Measurements from ENCODE around the gene ALK.

ALK gene

DNA sequence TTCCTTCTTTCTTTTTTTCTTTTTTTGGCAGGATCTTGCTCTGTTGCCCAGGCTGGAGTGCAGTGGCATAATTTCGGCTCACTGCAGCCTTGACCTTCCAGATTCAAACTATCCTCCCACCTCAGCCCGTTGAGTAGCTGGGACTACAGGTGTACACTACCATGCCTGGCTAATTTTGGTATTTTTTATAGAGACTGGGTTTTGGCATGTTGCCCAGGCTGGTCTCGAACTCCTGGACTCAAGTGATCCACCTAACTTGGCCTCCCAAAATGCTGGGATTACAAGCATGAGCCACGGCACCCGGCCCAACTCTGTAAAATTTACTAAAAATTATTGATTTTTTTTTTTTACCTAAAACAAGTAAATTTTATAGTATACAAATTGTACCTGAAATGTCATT is 360.8 kb downstream of the ALK start:
- DNase-seq, result no peak
- TF ChIP-seq POLR2A (IDR thresholded peaks at IDR 0.05; ENCODE audit: low read length), result no peak
- TF ChIP-seq GATA1 (IDR thresholded peaks at IDR 0.05; ENCODE audit: low read depth, low read length), result no peak

DNA sequence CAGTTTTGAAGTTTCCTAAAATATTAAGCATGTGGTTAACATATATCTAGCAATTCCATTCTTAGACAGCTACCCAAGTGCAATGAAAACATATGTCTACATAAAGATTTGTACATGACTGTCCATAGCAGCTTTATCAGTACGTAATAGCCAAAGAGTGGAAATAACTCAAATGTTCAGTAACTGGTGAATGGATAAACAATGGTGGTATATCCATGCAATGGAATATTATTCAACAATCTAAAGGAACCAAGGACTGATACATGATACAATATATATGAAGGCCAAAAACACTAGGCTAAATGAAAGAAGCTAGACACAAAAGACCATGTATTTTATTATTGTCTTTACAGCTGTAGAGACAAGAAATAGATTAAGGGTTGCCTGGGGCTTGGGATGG is 361.4 kb downstream of the ALK start:
- TF ChIP-seq GATA1 (IDR thresholded peaks at IDR 0.05; ENCODE audit: low read depth, low read length), result no peak
- no peak for TF ChIP-seq POLR2A (IDR thresholded peaks at IDR 0.05; ENCODE audit: low read length)
- DNase-seq, result no peak

DNA sequence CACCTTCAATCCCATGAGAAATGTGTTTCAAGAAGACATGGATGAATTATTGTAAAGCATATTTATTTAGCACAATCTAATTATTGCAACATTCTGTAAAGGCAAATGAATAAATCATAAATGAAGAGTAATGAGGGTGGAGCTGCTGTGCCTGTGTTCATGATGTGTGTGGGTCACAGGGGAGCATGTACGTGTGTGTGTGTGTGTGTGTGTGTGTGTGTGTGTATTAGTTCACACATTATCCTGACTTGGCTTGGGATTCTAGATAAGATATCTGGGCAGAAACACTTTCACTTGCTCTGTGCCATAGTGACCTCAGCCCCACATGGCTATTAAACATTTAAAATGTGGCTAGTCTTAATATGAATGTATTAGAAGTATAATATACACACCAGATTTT is 361.8 kb downstream of the ALK start:
- TF ChIP-seq GATA1 (IDR thresholded peaks at IDR 0.05; ENCODE audit: low read depth, low read length) (no peak), POLR2A (IDR thresholded peaks at IDR 0.05; ENCODE audit: low read length) (no peak)
- DNase-seq, result no peak

DNA sequence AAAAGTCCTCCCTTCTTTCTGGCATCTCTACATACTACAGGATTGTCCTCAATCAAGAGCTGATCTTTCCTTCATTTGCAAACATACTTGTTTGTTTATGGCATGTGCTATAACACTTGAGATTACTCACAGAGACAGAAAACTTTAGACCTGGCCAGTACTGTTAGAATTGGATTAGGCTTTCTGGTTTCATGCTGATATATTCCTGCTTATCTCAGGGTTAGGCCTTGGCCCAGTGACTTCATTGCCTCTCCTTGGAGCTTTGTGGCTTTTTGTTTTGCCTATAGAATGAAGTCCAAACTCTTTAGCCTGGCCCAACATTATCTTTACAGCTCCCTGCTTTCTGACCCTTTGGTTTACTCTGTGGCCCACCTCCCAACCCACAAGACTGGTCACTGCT is 363.3 kb downstream of the ALK start:
- DNase-seq, result no peak
- TF ChIP-seq POLR2A (IDR thresholded peaks at IDR 0.05; ENCODE audit: low read length), result no peak
- TF ChIP-seq GATA1 (IDR thresholded peaks at IDR 0.05; ENCODE audit: low read depth, low read length), result no peak

DNA sequence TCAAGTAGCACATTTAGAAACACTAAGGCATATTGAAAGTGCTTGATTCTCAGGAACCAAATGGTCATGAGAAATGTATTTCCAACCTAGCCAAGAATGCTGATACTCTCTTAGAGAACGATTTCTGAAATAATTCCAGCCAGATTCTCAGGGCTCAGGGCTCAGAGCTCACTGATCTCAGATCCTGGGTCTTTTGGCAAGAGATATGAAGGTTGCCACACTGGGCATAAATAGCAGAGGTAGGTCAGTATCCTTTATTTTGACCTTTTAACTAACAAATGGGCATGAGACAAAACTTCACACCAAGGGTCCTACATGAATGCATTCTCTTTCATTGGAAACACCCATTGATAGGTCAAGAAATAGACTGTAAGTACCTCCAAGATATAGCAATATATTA is 364.1 kb downstream of the ALK start:
- no peak for TF ChIP-seq POLR2A (IDR thresholded peaks at IDR 0.05; ENCODE audit: low read length)
- TF ChIP-seq GATA1 (IDR thresholded peaks at IDR 0.05; ENCODE audit: low read depth, low read length), result no peak
- no peak for DNase-seq

DNA sequence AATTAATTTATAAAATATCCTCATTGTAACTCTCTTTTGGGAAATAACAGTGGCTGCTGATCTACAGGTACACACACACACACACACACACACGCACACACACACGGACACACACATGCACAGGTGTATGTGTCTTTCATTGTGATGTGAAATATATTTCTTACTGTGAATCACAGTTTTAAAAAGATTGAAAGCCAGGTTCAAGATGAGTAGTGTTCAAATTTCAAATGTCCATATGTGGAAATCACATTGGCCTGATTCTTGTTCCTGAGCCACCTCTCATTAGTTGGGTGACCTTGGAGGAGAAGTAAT is 372.4 kb downstream of the ALK start:
- TF ChIP-seq POLR2A (IDR thresholded peaks at IDR 0.05; ENCODE audit: low read length) (no peak), GATA1 (IDR thresholded peaks at IDR 0.05; ENCODE audit: low read depth, low read length) (no peak)
- DNase-seq, result no peak

DNA sequence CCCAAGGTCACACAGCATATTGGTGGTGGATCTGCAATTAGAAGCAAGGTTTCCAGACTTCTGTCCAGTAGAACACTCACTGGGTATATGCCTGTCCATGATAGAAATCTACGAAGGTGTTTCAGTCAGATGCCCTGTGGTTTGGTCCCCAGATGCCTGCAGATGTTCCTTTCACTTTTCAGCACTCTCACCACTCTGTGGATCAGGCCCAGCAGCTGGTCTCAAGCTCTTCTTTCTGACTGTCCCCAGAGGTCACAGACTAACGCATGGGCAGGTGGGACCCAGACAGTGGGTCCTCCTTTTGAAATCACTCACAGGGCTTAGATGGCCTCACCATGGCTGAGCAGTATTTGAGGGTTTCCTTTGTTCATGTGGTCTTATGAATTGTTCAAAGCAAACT is 376.5 kb downstream of the ALK start:
- no peak for DNase-seq
- TF ChIP-seq POLR2A (IDR thresholded peaks at IDR 0.05; ENCODE audit: low read length), result no peak
- no peak for TF ChIP-seq GATA1 (IDR thresholded peaks at IDR 0.05; ENCODE audit: low read depth, low read length)

DNA sequence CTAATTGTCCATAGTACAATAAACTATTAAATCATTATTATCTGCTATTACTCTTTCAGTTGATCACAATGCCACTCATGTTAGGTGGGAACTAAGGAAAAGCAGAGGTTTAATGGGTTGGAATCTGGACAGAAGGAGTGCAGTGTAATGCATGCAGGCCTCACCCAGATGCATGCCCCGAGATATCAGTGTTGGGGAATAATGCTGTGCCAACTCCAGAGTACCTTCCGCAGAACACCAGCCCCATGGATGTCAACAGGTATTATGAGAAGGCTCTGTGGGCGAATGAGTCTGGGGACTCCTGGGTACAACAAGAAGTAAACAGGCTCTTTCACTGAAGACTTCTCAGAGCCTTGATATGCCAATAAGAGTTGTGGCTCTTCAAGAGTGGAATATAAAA is 377.4 kb downstream of the ALK start:
- TF ChIP-seq GATA1 (IDR thresholded peaks at IDR 0.05; ENCODE audit: low read depth, low read length) (no peak), POLR2A (IDR thresholded peaks at IDR 0.05; ENCODE audit: low read length) (no peak)
- DNase-seq, result no peak

DNA sequence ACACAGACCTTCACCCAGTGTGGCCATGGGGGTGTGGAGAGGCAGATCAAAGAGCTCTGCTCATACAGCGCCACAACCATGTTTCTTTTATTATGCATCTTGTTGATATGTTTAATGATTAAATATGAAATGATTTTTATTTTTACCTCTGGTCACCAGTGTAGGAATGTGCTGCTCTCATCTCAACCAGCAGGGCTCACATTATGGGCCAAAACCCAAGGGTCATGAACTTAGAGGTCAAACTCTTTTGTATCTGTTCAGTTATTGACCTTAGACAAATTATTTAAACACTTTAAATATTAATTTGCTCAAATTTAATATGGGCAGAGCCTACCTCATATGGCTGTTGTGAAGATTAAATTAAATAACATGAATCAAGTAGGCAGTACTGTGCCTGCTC is 386.2 kb downstream of the ALK start:
- no peak for DNase-seq
- no peak for TF ChIP-seq GATA1 (IDR thresholded peaks at IDR 0.05; ENCODE audit: low read depth, low read length)
- TF ChIP-seq POLR2A (IDR thresholded peaks at IDR 0.05; ENCODE audit: low read length), result no peak

DNA sequence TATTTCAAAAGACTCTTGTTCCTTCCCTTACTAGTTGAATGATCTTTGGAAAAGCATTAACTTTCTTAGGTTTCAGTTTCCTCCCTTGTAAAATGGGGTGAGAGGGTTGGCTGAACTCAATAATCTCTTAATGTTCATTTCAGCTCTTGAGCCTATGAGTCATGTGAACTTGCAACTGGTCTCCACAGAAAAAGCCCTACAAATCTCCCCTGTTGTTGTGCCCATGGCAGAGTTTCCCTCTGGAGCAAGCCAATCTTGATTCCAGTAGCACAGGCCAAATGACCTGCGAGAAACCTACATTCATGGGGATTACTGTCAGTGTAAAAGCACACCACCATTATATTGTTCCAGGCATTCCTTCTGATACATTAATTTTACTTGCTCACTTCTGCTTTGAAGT is 388.9 kb downstream of the ALK start:
- DNase-seq, result no peak
- TF ChIP-seq POLR2A (IDR thresholded peaks at IDR 0.05; ENCODE audit: low read length), result no peak
- no peak for TF ChIP-seq GATA1 (IDR thresholded peaks at IDR 0.05; ENCODE audit: low read depth, low read length)

DNA sequence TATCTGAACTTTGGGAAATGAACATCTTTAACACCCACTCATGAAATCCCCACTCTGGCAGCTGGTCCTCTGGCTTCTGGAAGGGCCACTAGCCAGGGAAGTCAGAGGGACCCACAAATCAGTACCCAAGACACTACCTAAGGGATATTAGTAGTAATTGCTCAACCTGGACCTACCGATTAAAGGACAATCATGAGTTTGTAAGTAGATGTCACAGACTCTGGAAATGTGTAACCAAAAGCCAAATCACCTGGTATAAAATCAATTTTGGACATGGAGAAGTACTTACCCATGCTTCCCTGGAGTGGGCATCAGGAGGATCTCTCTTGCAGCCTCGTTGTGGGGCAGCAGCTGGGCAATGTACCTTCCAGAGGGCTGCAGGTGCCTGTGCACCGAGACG is 389.8 kb downstream of the ALK start:
- no peak for DNase-seq
- TF ChIP-seq POLR2A (IDR thresholded peaks at IDR 0.05; ENCODE audit: low read length) (no peak), GATA1 (IDR thresholded peaks at IDR 0.05; ENCODE audit: low read depth, low read length) (no peak)

DNA sequence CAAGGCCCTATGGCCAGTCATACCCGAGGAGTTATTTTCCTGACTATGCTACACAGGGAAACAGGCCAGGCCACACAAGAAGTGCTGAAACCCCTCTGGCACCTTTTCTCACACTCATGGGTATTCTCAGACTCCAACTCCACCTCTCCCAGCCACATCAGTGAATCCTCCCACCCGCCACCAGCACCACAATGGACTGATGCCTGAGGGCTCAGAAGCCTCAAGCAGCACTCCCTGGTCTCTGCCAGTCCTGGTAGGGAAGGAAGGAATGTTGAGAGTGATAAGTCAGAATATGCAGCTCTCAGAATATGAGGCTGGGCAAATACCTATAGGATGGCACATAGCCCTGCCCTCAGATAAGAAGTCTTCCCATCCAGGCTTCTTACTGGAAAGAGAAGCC is 391.1 kb downstream of the ALK start:
- TF ChIP-seq POLR2A (IDR thresholded peaks at IDR 0.05; ENCODE audit: low read length) (no peak), GATA1 (IDR thresholded peaks at IDR 0.05; ENCODE audit: low read depth, low read length) (no peak)
- no peak for DNase-seq

DNA sequence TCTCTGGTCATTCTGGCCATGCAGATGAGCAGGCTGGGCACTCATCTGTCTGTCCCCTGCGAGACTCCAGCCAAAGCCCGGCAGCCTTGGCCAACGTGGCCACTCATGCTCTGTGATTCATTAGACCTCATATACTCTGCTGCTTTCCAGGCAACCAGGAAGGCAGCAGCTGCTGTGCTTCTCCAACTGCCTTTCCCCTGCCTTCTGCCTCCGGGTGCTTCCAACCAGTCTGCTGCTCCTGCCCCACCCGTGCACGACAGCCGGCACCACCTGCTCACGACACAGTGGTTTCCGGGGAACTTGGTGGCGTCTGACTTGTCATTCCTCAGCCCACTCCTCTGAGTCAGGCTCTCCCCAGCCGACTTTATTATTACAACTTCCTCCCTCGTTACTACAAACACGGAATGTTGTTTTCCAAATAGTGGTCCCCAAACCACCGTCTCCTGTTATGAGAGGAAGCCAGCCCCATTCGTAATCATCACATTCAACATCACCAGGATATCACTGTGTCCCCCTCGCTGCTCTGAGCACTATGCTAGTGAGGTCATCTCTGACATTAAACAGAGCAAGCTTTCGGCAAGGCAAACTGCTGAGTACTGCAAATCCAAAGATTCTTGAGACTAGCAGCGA is 392.4 kb downstream of the ALK start:
- TF ChIP-seq POLR2A (IDR thresholded peaks at IDR 0.05; ENCODE audit: low read length) (no peak), GATA1 (IDR thresholded peaks at IDR 0.05; ENCODE audit: low read depth, low read length) (no peak)
- no peak for DNase-seq

DNA sequence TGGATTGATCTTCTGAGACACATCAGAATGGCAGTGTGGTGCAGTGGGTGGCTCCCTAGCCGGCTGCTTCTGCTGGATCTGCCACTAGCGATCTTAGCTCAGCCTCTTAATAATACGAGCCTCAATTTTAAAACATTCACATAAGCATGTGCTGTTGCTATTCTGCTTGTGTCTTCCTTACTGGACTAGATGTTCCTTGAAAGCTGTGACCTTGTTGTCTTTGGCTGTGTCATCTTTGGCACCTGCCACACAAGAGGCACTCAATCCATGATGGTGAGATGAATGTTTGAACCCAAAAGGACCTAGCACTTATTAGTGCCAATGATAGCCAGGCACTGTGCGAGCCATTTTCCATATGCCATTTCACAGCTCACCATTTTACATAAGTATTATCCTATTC is 393.0 kb downstream of the ALK start:
- DNase-seq, result no peak
- no peak for TF ChIP-seq POLR2A (IDR thresholded peaks at IDR 0.05; ENCODE audit: low read length)

DNA sequence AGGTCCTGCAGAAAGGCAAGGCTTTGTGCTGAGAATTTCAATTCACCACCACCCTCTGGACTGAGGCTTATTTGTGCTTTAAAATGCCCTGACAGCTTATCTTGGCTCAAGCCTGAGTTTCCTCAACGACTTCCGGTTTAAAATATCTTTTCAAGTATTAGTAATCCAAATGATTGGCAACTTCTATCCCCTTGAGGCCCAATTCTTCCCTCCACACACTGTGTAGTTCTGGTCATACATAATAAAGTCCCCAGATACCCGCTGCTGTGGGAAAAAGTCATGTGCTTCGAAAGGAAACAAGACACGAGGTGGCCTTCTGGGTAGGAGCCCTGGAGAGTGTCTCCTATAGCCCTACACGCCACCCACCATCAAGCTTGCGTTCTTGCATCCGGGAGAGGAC is 393.4 kb downstream of the ALK start:
- no peak for TF ChIP-seq POLR2A (IDR thresholded peaks at IDR 0.05; ENCODE audit: low read length)
- no peak for TF ChIP-seq GATA1 (IDR thresholded peaks at IDR 0.05; ENCODE audit: low read depth, low read length)
- DNase-seq, result no peak
